Coronary artery (tissue), 2 donors: ENCODE results near the gene LTBP2.

Experiments
- DNase-seq: peaks from one replicate; pipeline ENCODE4 v3.0.0-alpha.2; 2017; ENCODE audit warnings: low spot score
- H3K27ac ChIP-seq, 2 donors: fragments of 200-600 bp; sonication (generic); one replicate each; pipeline ENCODE4 v1.5.1; 2016 to 2019
- H3K4me3 ChIP-seq: fragments of 200-600 bp; sonication (generic); 2 replicates; pipeline ENCODE4 v1.5.1; 2016; ENCODE audit warnings: mild to moderate bottlenecking, moderate library complexity
- CTCF ChIP-seq: fragments of 200-600 bp; sonication (generic); IDR thresholded peaks from one replicate; pipeline ENCODE4 v1.5.1; 2019; ENCODE audit warnings: antibody characterized with exemption

LTBP2 gene

GRCh38 chr14:74516451-74517160 lies 95.4 kb downstream of the LTBP2 start:
- DNase-seq: no peak
- Histone ChIP-seq H3K27ac (peak overlapping the region in 1 of 2 donors; percentile 20), H3K4me3 (no peak overlapping the region)
- TF ChIP-seq CTCF: no peak

- no peak overlapping the region for H3K4me3 ChIP-seq
- DNase-seq: no peak
- H3K27ac ChIP-seq: peak overlapping the region in 1 of 2 donors; percentile 49
- TF ChIP-seq CTCF: no peak
Measured at GRCh38 chr14:74515891-74516412, 96.1 kb downstream of the LTBP2 start.

- H3K27ac ChIP-seq: peak overlapping the region in 1 of 2 donors; percentile 78
- no peak for DNase-seq
- H3K4me3 ChIP-seq: no peak overlapping the region
- no peak for TF ChIP-seq CTCF
Measured at GRCh38 chr14:74514471-74514941, 97.5 kb downstream of the LTBP2 start.

GRCh38 chr14:74511966-74512830 lies 99.8 kb downstream of the LTBP2 start:
- TF ChIP-seq CTCF: no peak
- peak overlapping the region; percentile 73 to 78 for H3K27ac ChIP-seq
- DNase-seq: no peak

GRCh38 chr14:74510959-74511409 lies 101.1 kb downstream of the LTBP2 start:
- TF ChIP-seq CTCF: no peak
- no peak for DNase-seq
- Histone ChIP-seq H3K27ac (peak overlapping the region; percentile 73 to 78), H3K4me3 (peak overlapping the region; percentile 17)

More at GRCh38 chr14:74511966-74512830, 99.8 kb downstream of the LTBP2 start:
- no peak overlapping the region for H3K4me3 ChIP-seq

- no peak for TF ChIP-seq CTCF
- no peak for DNase-seq
- H3K27ac ChIP-seq: peak overlapping the region; percentile 73 to 78
- H3K4me3 ChIP-seq: no peak overlapping the region
Measured at GRCh38 chr14:74510223-74510931, 101.7 kb downstream of the LTBP2 start.
